ENCODE measurements around the gene PRKAR1B.

Gene PRKAR1B

GRCh38 chr7:584122-584465 is 143.0 kb downstream of the PRKAR1B start:
- DNase-seq: no peak

DNA sequence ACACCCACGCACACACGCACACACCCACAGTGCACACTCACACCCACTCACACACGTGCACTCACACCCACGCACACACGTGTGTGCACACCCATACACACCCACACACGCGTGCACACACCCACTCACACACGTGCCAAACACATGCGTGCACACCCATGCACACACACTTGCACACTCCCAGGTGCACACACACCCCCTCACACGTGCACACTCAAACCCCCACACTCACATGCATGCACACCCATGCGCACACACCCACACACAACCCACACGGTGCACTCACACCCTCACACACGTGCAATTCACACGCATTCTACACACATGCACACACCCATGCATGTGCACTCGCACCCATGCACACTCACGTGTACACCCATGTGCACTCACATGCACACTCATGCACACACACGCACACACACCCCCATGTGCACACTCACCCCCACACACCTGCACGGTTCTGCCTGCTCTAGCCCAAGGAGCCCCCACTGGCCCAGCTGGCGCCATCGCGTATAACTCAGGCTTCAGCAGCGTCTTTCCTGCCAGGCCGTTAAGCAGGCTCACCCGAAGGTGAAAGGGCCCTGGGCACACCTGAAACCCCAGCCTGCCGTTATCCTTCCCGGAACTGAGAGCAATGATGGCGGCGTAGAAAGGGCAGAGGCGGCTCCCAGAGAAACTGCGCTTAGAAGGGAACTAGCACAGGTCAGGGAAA is 143.5 kb downstream of the PRKAR1B start:
- DNase-seq: no peak

GRCh38 chr7:582931-583330 is 144.2 kb downstream of the PRKAR1B start:
- DNase-seq: no peak

GRCh38 chr7:582081-582835 is 144.8 kb downstream of the PRKAR1B start:
- DNase-seq: no peak

- no peak for DNase-seq
These were observed 148.7 kb downstream of the PRKAR1B start for GRCh38 chr7:578386-578785.

- DNase-seq: no peak
These were observed 149.2 kb downstream of the PRKAR1B start for GRCh38 chr7:577741-578370.

- DNase-seq: no peak
These were observed 149.8 kb downstream of the PRKAR1B start for GRCh38 chr7:577278-577665.

- DNase-seq: no peak
These were observed 150.4 kb downstream of the PRKAR1B start for GRCh38 chr7:576524-577277.

DNA sequence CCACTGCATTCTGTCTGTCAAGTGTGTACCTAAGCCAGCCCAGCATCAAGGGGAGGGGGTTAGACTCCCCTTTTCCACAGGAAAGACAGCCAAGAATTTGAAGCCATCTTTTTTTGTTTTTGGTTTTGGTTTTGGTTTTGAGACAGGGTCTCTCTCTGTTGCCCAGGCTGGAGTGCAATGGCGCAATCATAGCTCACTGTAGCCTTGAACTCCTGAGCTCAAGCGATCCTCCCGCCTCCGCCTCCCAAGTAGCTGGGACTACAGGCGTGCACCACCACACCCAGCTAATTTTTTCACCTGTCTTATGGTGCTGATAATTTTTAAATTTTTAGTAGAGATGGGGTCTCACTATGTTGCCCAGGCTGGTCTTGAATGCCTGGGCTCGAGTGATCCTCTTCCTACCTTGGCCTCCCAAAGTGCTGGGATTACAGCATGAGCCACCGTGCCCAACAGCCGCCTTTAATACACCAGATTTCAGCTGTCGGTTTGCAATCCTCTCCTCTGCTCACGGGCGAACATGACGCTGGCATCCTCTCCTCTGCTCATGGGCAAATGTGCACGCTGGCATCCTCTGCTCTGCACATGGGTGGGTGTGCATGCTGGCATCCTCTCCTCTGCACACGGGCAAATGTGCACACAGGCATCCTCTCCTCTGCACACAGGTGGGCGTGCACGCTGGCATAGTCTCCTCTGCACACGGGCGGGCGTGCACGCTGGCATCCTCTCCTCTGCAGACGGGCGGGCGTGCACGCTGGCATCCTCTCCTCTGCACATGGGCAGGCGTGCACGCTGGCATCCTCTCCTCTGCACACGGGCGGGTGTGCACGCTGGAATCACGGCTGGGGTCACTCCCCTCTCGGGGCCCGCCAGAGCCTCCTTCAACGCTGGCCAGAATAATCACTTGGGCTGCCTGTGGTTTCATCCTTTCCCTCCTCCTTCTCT is 151.4 kb downstream of the PRKAR1B start:
- DNase-seq: no peak

- no peak for DNase-seq
These were observed 152.3 kb downstream of the PRKAR1B start for GRCh38 chr7:574661-575395.

GRCh38 chr7:573933-574381 is 153.1 kb downstream of the PRKAR1B start:
- no peak for DNase-seq

DNA sequence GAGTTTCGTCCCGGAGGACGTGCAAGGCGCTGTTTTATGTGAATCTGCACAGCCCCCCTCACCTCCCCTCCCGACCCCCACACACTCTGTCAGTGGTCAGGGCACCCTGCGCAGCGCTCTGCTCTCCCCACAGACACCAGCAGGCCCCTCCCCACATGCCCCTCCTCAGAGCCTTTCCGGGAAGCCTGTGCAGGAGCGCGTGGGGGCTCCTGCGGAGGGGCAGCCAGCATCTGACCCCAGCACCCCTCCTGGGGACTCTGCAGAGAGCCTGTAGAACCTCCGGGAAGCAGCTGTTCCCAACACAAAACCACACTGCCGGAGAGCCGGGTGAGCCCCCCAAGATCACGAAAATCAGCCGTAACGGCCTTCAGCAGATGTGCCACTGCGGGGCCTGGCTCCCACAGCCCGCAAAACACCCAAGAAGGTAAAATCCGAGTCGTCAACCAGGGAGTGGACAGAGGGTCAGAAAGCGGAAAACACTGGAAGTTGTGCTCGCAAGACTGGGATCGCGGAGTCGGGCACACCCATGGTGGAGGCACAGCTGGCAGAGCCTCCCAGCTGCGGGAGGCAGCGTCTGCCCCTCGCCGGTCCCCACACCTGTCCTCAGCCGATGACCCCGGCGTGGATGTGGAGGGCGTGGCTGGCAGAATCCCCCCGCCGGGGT is 153.7 kb downstream of the PRKAR1B start:
- DNase-seq: no peak

- no peak for DNase-seq
These were observed 154.4 kb downstream of the PRKAR1B start for GRCh38 chr7:572416-573268.

DNA sequence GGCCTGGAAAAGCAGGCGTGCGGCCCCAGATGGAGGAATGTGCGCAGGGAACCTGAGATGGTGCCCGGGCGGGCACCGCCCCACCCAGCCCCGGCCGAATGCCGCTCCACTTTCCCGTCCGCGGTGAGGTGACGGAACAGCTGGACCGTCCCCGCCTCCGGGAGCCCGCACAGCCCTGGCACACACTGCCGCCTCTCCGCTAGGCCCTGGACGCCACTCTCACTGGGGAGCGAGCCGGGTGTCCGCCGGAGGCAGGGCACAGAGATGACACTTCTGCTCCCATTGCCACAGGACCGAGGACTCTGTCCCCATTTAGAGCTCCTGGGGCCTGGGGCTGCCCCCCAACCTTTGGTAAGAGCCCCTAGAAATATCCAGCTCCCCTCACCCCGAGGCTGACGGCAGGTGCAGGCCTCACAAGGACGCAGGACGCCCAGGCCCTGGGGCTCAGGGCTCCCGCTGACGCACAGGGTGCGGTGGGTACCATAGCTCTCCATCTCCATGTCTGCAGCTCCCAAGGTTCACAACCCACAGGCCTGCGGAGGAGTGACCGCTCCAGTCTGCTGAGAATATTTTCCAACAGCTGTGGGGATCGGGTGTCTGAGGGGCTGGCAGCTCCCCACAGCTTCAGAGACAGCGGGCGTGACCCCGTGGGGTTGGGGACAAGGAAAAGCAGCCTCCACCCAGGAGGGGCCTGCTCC is 155.2 kb downstream of the PRKAR1B start:
- DNase-seq: no peak

DNA sequence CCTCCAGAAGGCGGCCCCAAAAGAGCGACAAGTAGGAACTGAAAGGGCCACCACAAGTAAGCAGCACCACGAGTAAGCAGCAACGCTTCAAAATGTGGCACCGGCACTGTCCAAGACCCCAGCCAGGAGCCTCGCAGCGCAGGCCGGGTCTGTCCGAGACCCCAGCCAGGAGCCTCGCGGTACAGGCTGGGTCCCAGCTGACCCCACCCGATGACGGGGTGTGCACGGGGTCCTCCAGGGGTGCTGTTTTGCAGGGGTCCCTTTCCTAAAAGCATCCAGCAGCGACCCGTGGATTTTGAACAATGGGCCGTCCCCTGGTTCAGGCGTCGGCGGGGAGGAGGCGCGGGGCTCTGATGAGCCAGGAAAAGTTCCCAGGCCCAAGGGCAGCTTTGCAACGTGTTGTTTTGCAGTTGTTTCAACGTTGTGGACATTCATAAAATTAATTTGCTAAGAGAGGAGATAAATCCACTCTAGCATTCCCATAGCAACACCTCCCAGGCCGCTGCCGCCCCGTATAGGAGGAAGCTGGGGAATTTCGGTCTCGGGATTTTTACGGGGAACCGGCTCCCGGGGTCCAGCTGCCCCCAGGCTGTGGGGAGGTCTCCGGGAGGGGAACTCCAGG is 155.9 kb downstream of the PRKAR1B start:
- DNase-seq: no peak

GRCh38 chr7:570801-571070 is 156.3 kb downstream of the PRKAR1B start:
- no peak for DNase-seq

DNA sequence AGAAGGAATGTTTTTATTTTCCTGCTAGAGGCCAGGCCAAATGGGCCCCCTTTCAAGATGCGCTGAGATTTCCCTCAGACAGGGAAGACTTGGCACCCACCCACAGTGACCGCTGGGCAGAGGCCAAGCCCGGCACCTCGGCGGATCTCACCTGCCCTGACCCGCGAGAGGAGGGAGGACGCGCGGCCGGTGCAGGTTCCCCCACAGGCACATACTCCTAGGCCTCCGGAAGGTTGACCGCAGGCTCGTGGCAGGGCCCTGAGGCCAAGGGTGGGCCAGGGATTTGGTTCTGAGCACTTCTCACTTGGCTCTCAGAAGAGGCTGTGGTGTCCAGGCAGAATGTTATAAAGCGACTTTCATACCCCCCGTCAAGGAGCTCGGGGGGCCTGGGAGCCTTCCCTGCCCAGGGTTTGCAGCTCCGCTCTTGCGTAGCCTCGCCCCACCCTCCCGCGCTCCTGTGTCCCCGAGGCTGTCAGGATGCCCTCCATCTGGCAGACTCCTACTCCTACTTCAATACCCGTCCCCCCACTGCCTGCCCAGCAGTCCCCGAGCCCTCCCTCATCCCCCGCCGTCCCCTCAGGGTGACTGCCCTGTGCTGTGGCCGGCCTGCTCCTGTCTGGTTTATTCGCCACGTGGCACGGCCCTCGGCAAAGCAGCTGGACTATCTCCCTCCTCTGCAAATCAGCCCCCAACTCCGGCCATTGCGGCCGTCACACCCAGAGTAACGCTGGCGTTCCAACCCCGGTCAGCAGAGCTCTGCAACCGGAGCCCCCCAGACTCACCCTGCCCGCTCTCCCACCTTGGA is 156.9 kb downstream of the PRKAR1B start:
- no peak for DNase-seq

Data from NCI-H2081 treated with DMSO at 0.1 percent for 48 hours (cell line).